CD4-positive, CD25-positive, alpha-beta regulatory T cell (primary cell): Measurements from ENCODE around the gene JMJD1C. TPM values are rescaled to one million over a fixed set of nuclear protein-coding genes. Genes with fewer than 3 reads are reported as not detected.

Experiments used
- ATAC-seq, 2 donors: fragments of 150-1000 bp; cut with Tn5 transposase; one replicate each; pipeline ENCODE4 v1.10.0; 2021; ENCODE audit warnings: low read depth in 2 of 2, moderate number of reproducible peaks in 2 of 2, moderate library complexity in 1 of 2
- DNase-seq, 3 donors: peaks; one replicate each; pipeline versions ENCODE4 v3.0.0 to v3.0.0-alpha.2; 2012 to 2022; ENCODE audit warnings: mixed read lengths in 1 of 3
- H3K27ac ChIP-seq: one replicate; pipeline ENCODE4 v1.7.0; 2013; ENCODE audit warnings: mild to moderate bottlenecking, low read length; ENCODE audit not compliant: insufficient read depth, poor library complexity, severe bottlenecking
- H3K27me3 ChIP-seq: one replicate; pipeline ENCODE4 v1.7.0; 2013; ENCODE audit warnings: low read length; ENCODE audit not compliant: control insufficient read depth, insufficient read depth
- H3K36me3 ChIP-seq: one replicate; pipeline ENCODE4 v1.7.0; 2013; ENCODE audit warnings: mild to moderate bottlenecking, low read length, moderate library complexity; ENCODE audit not compliant: control insufficient read depth, insufficient read depth
- H3K4me1 ChIP-seq: 2 replicates; pipeline ENCODE4 v1.7.0; 2013; ENCODE audit warnings: mild to moderate bottlenecking, low read length; ENCODE audit not compliant: insufficient read depth, control insufficient read depth, poor library complexity, severe bottlenecking
- H3K4me3 ChIP-seq: one replicate; pipeline ENCODE4 v1.7.0; 2013; ENCODE audit warnings: low read depth, mild to moderate bottlenecking, low read length, moderate library complexity
- H3K9me3 ChIP-seq, 2 experiments: 1 replicate in 1 of 2; 2 replicates in 1 of 2; pipeline ENCODE4 v1.7.0; 2013; ENCODE audit warnings: low read length in 2 of 2, mild to moderate bottlenecking in 1 of 2, moderate library complexity in 1 of 2; ENCODE audit not compliant: control insufficient read depth in 2 of 2
- H3K27ac Mint-ChIP-seq, 3 donors: one replicate each; pipeline ENCODE4 v1.8.0; 2020 to 2022; ENCODE audit warnings: mild to moderate bottlenecking in 3 of 3, mixed read lengths in 3 of 3, moderate library complexity in 2 of 3
- H3K27me3 Mint-ChIP-seq: one replicate; pipeline ENCODE4 v1.8.0; 2022; ENCODE audit warnings: mild to moderate bottlenecking, mixed read lengths
- H3K36me3 Mint-ChIP-seq: one replicate; pipeline ENCODE4 v1.8.0; 2020; ENCODE audit warnings: mixed read lengths
- H3K4me1 Mint-ChIP-seq, 4 donors: one replicate each; pipeline ENCODE4 v1.8.0; 2020 to 2022; ENCODE audit warnings: mixed read lengths in 4 of 4, mild to moderate bottlenecking in 1 of 4
- H3K4me3 Mint-ChIP-seq, 4 donors: one replicate each; pipeline ENCODE4 v1.8.0; 2020 to 2022; ENCODE audit warnings: mild to moderate bottlenecking in 4 of 4, mixed read lengths in 4 of 4, moderate library complexity in 3 of 4
- H3K9me3 Mint-ChIP-seq, 7 donors: one replicate each; pipeline ENCODE4 v1.8.0; 2020 to 2022; ENCODE audit warnings: mixed read lengths in 7 of 7, mild to moderate bottlenecking in 3 of 7, moderate library complexity in 2 of 7
- polyA plus RNA-seq, 4 donors: library from polyadenylated mRNA; unstranded; fragments of 300-500 nt; fragmentation: Illumina TruSeq; gene quantifications; one replicate each; pipeline ENCODE4 v1.2.3, GENCODE V29; 2021
- total RNA-seq: library from RNA; stranded (reverse); gene quantifications from one replicate; pipeline ENCODE4 v1.2.3, GENCODE V29; 2022

The JMJD1C gene
- total and polyA plus RNA-seq, 5 donors from 2014 or later = 35.5 to 222 (median 46.4) TPM

DNA sequence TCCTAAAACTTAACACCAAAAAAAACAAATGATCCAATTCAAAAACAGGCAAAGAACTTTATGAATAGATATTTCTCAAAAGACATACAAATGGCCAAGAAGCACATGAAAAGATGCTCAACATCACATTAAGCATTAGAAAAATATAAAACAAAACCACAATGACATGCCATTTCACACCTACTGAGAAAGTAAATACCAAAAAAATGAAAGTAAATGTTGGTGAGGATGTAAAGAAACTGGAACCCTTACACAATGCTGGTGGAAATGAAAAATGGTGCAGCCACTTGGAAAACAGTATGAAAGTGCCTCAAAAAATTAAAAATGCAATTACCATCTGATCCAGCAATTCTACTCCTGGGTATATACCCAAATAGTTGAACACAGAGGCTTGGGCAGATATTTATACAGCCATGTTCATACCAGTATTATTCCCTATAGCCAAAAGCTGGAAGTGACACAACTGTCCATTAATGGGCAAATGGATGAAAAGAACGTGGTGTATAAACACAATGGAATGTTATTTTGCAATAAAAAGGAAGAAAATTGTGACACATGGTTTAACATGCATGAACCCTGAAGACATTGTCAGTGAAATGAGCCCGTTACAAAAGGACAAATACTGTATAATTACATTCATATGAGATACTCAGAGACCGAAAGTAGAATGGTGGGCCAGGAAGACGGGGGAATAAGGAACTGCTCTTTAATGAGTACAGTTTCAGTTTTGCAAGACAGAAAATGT is 89.0 kb downstream of the JMJD1C start:
- Mint-ChIP-seq H3K4me3 (no peak overlapping the region), H3K27me3 (no peaks in the 10 kb centered on the region), H3K4me1 (peaks cover 14 to 15% (median 14%) of the 10 kb centered on the region in 4 donors), H3K9me3 (peaks cover 0 to 2% (median 0%) of the 10 kb centered on the region in 7 donors), H3K27ac (peak overlapping the region in 1 of 3 donors; percentile 77), H3K36me3 (peaks cover 9% of the 10 kb centered on the region)
- Histone ChIP-seq H3K9me3 (no peaks in the 10 kb centered on the region), H3K27me3 (no peaks in the 10 kb centered on the region), H3K27ac (no peak overlapping the region), H3K4me3 (no peak overlapping the region), H3K4me1 (no peaks in the 10 kb centered on the region), H3K36me3 (no peaks in the 10 kb centered on the region)
- DNase-seq (peak in 1 of 3 donors; percentile 2), ATAC-seq (no peak)

DNA sequence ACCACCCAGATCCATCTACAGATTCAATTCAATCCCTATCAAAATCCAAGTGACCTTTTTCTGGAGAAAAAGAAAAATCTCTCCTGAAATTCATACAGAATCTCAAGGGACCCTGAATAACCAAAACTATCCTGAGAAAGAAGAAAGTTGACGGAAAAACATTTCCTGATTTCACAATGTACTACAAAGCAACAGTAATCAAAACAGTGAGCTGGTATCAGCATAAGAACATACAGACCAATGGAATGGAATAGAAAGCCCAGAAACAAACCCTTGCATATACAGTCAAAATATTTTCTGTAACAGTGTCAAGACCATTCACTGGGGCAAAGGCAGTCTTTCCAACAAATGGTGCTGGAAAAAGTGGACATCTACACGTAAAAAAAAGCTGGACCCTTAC is 89.9 kb downstream of the JMJD1C start:
- Mint-ChIP-seq H3K27me3 (no peaks in the 10 kb centered on the region), H3K4me1 (peaks cover 10 to 14% (median 13%) of the 10 kb centered on the region in 4 donors), H3K27ac (no peak overlapping the region), H3K4me3 (no peak overlapping the region), H3K36me3 (peaks cover 9% of the 10 kb centered on the region), H3K9me3 (no peaks in the 10 kb centered on the region)
- DNase-seq (no peak), ATAC-seq (no peak)
- H3K4me3 ChIP-seq = no peak overlapping the region
- H3K36me3 ChIP-seq = no peaks in the 10 kb centered on the region
- no peak overlapping the region for H3K27ac ChIP-seq
- no peaks in the 10 kb centered on the region for H3K27me3 ChIP-seq
- no peaks in the 10 kb centered on the region for H3K9me3 ChIP-seq
- no peaks in the 10 kb centered on the region for H3K4me1 ChIP-seq

DNA sequence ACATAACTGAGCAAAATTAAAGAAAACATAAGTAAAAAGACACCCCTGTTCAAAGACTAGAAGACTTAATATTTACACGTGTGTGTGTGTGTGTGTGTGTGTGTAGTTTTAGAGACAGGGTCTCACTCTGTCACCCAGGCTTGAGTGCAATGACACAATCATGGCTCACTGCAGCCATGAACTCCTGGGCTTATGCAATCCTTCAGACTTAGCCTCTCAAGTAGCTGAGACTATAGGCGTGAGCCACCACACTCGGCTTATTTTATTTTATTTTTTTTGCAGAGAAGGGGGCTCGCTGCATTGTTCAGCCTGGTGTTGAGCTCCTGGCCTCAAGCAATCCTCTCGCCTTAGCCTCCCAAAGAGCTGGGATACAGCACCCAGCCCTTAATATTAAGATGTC is 90.3 kb downstream of the JMJD1C start:
- Mint-ChIP-seq H3K36me3 (peaks cover 9% of the 10 kb centered on the region), H3K4me1 (peaks cover 10 to 14% (median 13%) of the 10 kb centered on the region in 4 donors), H3K27ac (no peak overlapping the region), H3K4me3 (no peak overlapping the region), H3K27me3 (no peaks in the 10 kb centered on the region), H3K9me3 (no peaks in the 10 kb centered on the region)
- Histone ChIP-seq H3K9me3 (no peaks in the 10 kb centered on the region), H3K4me1 (no peaks in the 10 kb centered on the region), H3K27me3 (no peaks in the 10 kb centered on the region), H3K4me3 (no peak overlapping the region), H3K36me3 (no peaks in the 10 kb centered on the region), H3K27ac (no peak overlapping the region)
- DNase-seq (no peak), ATAC-seq (no peak)

DNA sequence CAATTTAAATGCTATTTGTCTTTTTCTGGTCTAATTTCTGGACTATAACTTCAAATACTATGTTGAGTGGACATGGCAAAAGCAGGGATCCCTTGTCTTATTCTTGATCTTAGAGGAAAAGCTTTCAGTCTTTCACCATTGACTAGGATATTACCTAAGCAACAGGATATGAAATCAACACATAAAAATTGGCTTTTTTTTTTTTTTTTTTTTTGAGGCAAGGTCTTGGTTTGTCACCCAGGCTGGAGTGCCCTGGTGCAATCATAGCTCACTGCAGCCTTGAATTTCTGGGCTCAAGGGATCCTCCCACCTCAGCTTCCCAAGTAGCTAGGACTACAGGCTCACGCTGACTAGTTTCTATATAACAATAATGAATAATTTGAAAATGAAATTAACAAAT is 90.8 kb downstream of the JMJD1C start:
- Histone ChIP-seq H3K4me3 (no peak overlapping the region), H3K27me3 (no peaks in the 10 kb centered on the region), H3K9me3 (no peaks in the 10 kb centered on the region), H3K36me3 (no peaks in the 10 kb centered on the region), H3K27ac (no peak overlapping the region), H3K4me1 (no peaks in the 10 kb centered on the region)
- Mint-ChIP-seq H3K4me3 (no peak overlapping the region), H3K4me1 (peaks cover 10 to 15% (median 14%) of the 10 kb centered on the region in 4 donors), H3K36me3 (peaks cover 9% of the 10 kb centered on the region), H3K9me3 (no peaks in the 10 kb centered on the region), H3K27me3 (no peaks in the 10 kb centered on the region), H3K27ac (no peak overlapping the region)
- DNase-seq (no peak), ATAC-seq (no peak)

DNA sequence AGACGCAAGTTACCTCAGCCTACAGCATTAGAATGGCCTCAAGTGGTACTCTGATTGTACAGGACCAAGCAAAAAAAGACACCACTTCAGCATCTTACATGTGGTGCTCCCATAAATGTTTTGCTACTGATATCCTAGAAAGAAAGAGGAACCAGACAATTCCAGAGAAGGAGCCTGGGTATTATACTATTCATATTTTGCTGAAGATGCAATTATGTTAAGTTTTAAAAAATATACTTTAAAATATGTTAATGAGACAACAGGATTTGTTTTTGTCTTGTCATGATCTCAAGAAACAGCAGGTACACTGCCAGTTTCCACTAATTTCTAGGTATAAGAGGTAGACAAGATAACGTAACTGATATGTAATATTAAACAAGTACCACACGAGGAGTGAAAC is 92.6 kb downstream of the JMJD1C start:
- no peaks in the 10 kb centered on the region for H3K27me3 ChIP-seq
- ATAC-seq = no peak
- no peaks in the 10 kb centered on the region for H3K9me3 ChIP-seq
- Mint-ChIP-seq H3K4me3 (no peak overlapping the region), H3K9me3 (no peaks in the 10 kb centered on the region), H3K27me3 (no peaks in the 10 kb centered on the region), H3K36me3 (peaks cover 9% of the 10 kb centered on the region), H3K27ac (no peak overlapping the region), H3K4me1 (peaks cover 10 to 16% (median 14%) of the 10 kb centered on the region in 4 donors)
- H3K4me3 ChIP-seq = no peak overlapping the region
- no peak for DNase-seq
- H3K36me3 ChIP-seq = no peaks in the 10 kb centered on the region
- no peak overlapping the region for H3K27ac ChIP-seq
- H3K4me1 ChIP-seq = no peaks in the 10 kb centered on the region

DNA sequence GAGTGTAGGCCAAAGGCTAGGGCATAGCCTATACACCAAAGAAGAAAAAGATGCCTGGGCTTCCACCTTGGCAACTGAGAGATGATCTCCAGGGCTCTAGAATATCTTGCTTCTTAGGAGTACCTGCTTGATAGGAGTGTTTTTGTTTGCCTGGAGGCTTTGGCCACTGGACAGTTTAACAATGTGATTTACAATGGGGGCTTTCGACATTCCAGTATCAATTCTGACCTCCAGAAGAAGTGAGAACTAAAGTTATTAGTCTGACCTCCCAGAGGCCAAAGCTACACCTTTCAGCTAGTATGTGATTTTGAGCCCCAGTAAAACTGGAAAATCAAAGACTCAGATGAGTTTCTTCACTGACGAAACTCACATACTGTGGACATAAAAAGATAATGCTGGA is 96.1 kb downstream of the JMJD1C start:
- Histone ChIP-seq H3K27me3 (no peaks in the 10 kb centered on the region), H3K4me3 (no peak overlapping the region), H3K4me1 (no peaks in the 10 kb centered on the region), H3K36me3 (no peaks in the 10 kb centered on the region), H3K9me3 (no peaks in the 10 kb centered on the region), H3K27ac (no peak overlapping the region)
- Mint-ChIP-seq H3K4me3 (no peak overlapping the region), H3K27me3 (no peaks in the 10 kb centered on the region), H3K27ac (no peak overlapping the region), H3K9me3 (no peaks in the 10 kb centered on the region), H3K4me1 (peaks cover 0 to 14% (median 9%) of the 10 kb centered on the region in 4 donors), H3K36me3 (peaks cover 3% of the 10 kb centered on the region)
- ATAC-seq (no peak), DNase-seq (no peak)

DNA sequence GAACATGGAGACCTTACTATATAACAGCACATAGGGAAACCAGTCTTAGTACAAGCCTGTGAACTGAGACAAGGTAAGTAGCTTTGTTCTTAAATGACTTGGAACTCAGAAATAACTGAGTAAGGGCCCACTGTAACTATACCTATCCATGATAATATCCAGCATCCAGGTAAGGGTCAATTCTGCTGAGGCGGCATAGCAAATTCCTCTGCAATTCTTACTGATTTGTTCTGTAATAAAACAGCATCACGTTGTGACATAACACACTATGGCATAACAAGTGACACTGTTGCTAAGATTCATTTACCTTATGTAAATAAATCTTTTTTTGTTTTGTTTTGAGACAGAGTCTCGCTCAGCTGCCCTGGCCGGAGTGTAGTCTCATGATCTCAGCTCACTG is 97.4 kb downstream of the JMJD1C start:
- Histone ChIP-seq H3K27ac (no peak overlapping the region), H3K4me1 (no peaks in the 10 kb centered on the region), H3K9me3 (no peaks in the 10 kb centered on the region), H3K4me3 (no peak overlapping the region), H3K36me3 (no peaks in the 10 kb centered on the region), H3K27me3 (no peaks in the 10 kb centered on the region)
- no peaks in the 10 kb centered on the region for H3K27me3 Mint-ChIP-seq
- no peak for DNase-seq
- no peak overlapping the region for H3K4me3 Mint-ChIP-seq
- peaks cover 0 to 12% (median 5%) of the 10 kb centered on the region in 4 donors for H3K4me1 Mint-ChIP-seq
- no peak for ATAC-seq
- H3K27ac Mint-ChIP-seq = no peak overlapping the region
- H3K36me3 Mint-ChIP-seq = peaks cover 3% of the 10 kb centered on the region
- H3K9me3 Mint-ChIP-seq = no peaks in the 10 kb centered on the region

DNA sequence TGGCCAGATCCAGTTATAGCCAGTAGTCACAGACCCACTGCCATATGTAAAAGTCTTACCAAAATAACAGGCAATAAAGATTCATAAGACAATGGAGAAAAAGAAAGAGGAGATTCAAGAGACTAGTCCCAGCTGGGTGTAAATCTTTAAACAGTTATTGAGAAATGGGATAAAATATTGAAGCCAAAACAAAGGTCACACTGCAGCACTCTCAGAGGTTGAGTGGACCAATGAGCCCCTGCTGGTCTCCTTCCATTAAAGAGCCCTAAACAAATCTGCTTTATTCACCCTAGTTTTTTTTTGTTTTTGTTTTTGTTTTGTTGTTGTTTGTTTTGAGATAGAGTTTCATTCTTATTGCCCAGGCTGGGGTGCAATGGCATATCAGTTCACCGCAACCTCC is 98.8 kb downstream of the JMJD1C start:
- Mint-ChIP-seq H3K27me3 (no peaks in the 10 kb centered on the region), H3K9me3 (no peaks in the 10 kb centered on the region), H3K4me3 (no peak overlapping the region), H3K27ac (no peak overlapping the region), H3K4me1 (peaks cover 0 to 10% (median 5%) of the 10 kb centered on the region in 4 donors), H3K36me3 (peaks cover 3% of the 10 kb centered on the region)
- Histone ChIP-seq H3K4me1 (no peaks in the 10 kb centered on the region), H3K27ac (no peak overlapping the region), H3K36me3 (no peaks in the 10 kb centered on the region), H3K27me3 (no peaks in the 10 kb centered on the region), H3K4me3 (no peak overlapping the region), H3K9me3 (no peaks in the 10 kb centered on the region)
- DNase-seq = no peak
- no peak for ATAC-seq
